Caki2 (cell line): ENCODE data around the gene BEST1. TPM values are rescaled to one million over a fixed set of nuclear protein-coding genes. Genes with fewer than 3 reads are reported as not detected.

Experiments
- DNase-seq: peaks from one replicate; pipeline ENCODE4 v3.0.0-alpha.2; 2015; ENCODE audit warnings: low read depth
- in situ Hi-C: cut with HindIII; loops from 2 replicates; pipeline ENCODE4 v1.10.0; 2016; ENCODE audit warnings: low sequenced_read_pairs, low pct_unique_long_range_greater_than_20kb, mixed read lengths
- total RNA-seq: library from RNA; depleted of rRNA; stranded (reverse); fragments of >200 nt; shearing (Covaris generic); gene quantifications from 2 replicates; pipeline ENCODE4 v1.2.3, GENCODE V29; 2014; ENCODE audit warnings: low replicate concordance

Gene BEST1
- total RNA-seq, 1 experiment from 2014 or later, result not detected

DNA sequence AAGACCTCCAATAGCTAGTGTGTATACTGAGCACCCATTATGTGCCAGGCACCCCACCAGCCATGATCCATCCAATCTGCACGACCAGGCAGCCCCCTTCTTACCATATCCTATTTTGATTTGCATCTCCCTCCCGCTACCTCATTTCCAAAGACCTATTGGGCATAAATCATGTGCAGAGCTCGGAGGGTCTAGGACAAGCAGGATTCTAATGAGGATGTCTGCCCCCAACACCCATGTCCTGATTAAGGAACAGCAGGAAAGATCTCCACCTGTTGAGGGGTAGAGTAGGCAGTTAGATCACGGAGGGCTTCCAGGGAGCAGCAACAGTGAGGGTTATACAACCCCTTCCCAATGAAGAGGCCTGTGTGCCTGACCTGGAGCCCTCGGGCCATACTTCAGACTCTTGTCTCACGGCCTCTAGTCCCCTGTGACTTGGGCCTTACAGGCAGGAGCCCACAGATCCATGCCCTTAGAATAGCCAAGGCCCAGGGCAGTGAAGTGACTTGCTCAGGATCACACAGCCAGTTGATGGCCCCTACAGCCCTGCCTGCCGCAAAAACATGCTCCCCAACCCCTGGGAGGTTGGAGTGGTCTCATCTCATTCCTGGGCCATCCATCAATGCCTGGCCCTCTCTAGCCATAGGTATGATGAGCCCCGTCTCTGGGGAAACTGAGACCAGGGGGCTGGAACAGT, 36.3 kb upstream of the BEST1 start:
- in situ Hi-C loops, result no loop called here
- DNase-seq, result no peak

DNA sequence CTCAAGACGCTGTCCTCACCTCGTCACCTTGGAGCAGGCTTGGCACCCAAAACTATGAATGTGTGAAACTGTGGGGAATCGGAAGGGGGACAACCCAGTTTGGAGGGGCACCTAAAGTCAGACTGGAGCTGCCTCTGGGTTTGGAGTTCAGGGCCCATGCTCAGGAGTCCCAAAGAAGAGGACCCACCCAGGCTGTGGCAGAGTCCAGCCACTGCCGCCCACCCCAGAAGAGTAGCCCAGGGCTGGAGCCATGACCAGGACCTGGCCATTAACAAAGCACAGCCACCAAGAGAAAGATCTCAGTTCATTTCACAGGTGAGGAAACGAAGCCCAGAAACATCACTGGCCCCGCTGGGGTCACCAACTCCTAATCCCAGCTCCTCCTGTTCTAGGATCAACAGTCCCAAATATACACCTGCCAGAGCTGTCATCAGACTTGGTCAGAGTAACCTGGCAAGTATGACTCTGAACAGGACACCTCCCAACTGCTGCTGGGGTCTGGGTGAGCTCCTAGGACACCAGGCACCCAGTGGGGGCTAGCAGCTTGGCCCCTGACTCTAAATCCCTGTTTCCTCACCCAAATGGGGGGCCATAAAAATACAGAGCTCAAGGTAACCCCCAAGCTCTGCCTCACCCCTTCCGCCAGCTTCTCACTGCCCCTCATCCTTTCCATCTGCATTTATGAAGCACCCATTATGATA, 35.5 kb upstream of the BEST1 start:
- DNase-seq, result no peak
- in situ Hi-C loops, result no loop called here

DNA sequence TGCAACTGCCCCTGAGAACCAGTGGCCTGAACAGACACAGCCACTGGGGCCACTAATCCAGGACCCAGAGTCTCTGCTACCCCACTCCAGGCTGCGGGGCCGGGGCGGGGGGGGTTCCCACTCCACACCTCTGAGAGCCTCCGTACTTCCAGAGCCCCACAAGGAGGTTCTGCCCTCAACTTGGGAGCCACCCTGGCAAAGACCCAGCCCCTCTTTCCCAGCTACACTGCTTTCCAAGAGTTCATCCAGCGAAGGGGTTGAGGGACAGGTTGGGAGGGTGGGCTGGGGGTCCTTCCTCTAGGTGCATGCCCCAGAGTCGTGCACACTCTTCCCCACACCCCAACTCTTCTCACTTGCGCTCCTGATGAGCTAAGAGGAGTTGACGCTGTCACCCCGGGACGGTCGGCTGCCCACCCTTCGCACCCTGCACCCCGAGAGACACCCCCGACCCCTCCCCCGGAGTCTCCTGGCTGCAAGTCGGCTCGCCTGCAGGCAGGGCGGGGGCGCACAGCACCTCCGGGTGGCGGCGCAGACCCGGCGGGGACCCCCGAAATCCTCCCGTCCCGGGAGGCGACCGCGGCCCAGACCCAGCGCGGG, 33.3 kb upstream of the BEST1 start:
- no peak for DNase-seq
- in situ Hi-C loops, result no loop called here

DNA sequence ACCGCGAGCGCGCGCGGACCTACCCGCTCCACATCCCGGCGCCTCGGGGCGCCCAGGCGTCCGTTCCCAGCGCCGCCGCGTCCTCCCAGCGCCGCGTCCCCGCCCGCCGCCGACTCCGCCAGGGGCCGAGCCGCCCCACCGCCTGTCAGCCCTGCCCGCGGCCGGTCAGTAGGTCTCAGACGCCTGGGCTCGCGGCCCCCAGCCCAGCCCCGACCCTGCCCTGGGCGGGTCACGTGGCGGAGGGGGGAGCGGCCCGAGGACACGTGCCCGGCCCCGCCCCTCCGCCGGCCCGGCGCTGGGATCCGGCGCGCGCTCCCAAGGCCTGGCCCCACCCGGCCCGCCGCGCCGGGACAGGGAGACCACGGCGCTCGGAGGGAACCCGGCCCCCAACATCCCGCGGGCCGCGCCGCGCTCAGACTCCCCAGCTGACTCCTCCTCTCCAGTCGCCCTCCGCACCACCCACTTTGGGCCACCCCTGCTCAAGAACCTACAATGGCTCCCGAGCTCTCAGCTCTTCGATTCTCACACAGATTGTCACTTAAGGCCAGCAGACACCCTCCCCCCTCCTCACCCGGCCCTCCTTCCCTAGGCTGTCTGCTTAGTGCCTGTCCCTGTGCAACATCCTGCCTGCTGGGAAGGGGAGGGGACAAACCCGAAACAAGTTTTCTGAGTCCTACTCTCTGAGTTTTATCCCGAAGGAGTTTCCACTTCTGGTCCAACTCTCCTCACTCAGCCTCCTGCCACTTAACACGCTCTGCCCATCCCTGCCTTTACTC, 32.6 kb upstream of the BEST1 start, which contains the start of gene RAB3IL1:
Gene RAB3IL1 (minus strand): TSS at position 233 of the 776 bp plus-strand sequence. CDS start 199 bp downstream, at position 34.
- in situ Hi-C loops, result no loop called here
- DNase-seq, result peak; percentile 45

DNA sequence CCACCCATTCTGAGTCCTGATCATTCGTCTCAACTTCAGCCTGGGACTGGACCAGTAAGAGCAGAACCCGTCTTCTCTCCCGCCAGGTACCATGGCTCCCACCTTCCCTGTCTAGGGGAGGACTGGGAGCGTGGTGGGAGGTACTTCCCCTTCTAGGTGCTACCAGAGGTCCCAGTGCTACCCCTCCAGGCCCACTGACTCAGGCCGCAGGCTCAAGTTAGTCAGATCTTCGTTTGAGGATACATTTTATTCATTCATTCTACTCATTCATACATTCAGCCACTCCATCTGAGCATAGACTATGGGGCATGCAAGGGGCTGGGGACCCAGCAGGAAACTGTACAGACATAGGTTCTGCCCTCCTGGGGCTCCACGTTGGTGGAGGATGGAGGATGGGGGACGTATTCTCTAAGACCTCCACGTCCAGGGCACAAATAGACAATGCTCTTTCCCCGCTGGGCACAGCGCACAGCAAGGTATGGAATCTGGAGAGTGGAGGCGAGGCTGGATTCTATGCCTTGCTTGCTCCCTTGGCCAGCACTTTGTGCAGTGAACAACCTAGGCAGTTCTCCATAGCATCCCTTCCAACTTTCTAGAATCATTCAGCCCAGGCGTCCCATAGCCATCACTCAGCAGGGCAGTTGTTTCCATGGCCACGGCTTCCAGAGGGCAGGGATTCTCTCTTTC, 31.8 kb upstream of the BEST1 start:
- in situ Hi-C loops, result no loop called here
- DNase-seq, result no peak

GRCh38 chr11:61918938-61919704, 31.0 kb upstream of the BEST1 start:
- in situ Hi-C loops, result no loop called here
- DNase-seq, result no peak

GRCh38 chr11:61919705-61920631, 30.2 kb upstream of the BEST1 start:
- in situ Hi-C loops, result no loop called here
- DNase-seq, result peak; percentile 63

GRCh38 chr11:61921446-61921845, 28.7 kb upstream of the BEST1 start:
- in situ Hi-C loops, result no loop called here
- no peak for DNase-seq

DNA sequence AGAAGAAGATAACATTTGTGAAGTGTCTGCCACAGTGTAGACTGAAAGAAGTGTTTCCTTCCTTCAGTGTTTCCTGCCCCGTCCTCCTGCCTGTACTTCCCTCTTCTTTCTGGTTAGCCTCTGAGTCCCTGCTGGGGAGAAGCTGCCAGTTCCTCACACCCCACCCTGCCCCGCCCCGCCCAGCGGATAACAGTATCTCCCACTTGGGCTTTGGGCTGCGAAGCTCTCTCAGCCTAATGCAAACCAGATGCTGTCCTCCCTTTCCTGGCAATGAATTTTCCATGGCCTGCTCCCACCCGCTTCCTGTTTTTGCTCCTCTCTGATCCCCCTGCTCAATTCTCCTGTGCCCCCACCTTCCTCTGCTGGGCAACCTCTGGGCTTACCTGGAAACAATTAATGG, 27.6 kb upstream of the BEST1 start:
- in situ Hi-C loops, result no loop called here
- DNase-seq, result no peak

DNA sequence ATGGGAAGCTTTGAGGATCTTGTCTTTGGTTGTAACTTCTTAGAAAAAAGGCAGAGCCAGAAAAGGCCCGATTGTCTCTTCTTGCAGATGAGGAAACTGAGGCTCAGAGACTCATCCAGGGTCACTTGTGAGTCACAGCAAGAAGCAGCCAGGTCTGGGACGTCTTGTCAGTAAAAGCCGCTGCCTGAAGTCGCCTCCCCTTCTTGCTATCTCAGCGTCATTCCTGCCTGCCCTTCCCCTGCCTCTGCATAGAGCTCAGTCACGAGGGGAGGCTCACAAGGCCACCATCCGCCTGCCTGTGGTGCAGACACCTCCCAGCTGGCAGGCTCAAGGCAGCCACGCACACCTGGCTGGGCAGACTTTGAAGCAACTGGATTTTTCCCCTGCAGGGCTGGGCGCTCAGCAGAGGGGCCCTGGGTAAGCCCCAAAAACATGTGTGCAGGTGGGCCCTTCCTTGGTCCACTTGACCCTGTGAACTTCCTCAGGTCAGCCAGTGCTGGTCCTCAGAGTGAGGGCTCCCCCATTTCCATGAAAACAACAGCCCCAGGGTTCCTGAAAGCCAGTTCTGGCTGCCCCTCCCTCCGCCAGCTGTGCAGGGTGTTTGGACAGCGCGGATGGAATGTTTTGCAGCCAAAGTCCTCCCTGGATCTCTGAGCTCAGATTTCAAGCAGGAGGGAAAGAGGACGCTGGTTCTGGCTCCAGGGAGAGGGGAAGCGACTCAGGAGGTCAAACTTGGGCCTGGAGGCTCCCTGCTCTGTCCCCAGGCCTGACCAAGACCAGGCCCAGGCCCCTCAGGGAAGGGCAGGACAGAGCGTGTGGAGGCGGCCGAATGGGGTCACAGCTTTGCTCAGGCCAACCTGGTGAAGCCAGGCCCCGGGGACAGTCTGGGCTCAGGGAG, 26.7 kb upstream of the BEST1 start:
- DNase-seq, result no peak
- in situ Hi-C loops, result no loop called here

- in situ Hi-C loops, result no loop called here
- no peak for DNase-seq
Measured at GRCh38 chr11:61924064-61924455, 26.1 kb upstream of the BEST1 start.

GRCh38 chr11:61925736-61926135, 24.4 kb upstream of the BEST1 start:
- in situ Hi-C loops, result no loop called here
- no peak for DNase-seq

- in situ Hi-C loops, result no loop called here
- DNase-seq, result no peak
Measured at GRCh38 chr11:61926235-61926634, 23.9 kb upstream of the BEST1 start.

DNA sequence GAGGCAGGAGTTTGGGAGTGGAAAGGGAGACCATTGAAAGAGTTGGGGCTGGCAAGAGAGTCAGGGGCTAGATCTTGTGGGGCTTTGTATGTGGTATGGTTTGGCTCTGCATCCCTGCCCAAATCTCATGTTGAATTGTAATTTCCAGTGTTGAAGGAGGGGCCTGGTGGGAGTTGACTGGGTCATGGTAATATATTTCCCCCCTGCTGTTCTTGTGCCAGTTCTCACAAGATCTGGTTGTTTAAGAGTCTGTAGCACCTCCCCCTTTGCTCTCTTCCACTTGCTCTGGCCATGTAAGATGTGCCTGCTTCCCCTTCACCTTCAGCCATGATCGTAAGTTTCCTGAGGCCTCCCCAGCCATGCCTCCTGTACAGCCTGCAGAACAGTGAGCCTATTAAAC, 22.6 kb upstream of the BEST1 start:
- DNase-seq, result no peak
- in situ Hi-C loops, result no loop called here

- in situ Hi-C loops, result no loop called here
- no peak for DNase-seq
Measured at GRCh38 chr11:61928606-61929005, 21.5 kb upstream of the BEST1 start.

GRCh38 chr11:61930933-61931332, 19.2 kb upstream of the BEST1 start:
- DNase-seq, result no peak
- in situ Hi-C loops, result no loop called here
